B cell (primary cell): ENCODE data around the gene KMT2A. TPM values are rescaled to one million over a fixed set of nuclear protein-coding genes. Genes with fewer than 3 reads are reported as not detected.

ENCODE experiments used
- ATAC-seq: fragments of 200-7000 bp; cut with Tn5 transposase; one replicate; pipeline ENCODE4 v1.10.0; 2021; ENCODE audit warnings: low read depth, mild to moderate bottlenecking, moderate number of reproducible peaks, moderate library complexity
- CTCF ChIA-PET: fragments of 350-600 bp; sonication (Branson Sonifier 250); formaldehyde crosslinking; loops from one replicate; lab custom pipeline; 2021; ENCODE audit warnings: antibody characterized with exemption, inconsistent platforms; lab: Charles Lee
- POLR2A ChIA-PET: fragments of 350-600 bp; sonication (Branson Sonifier 250); formaldehyde crosslinking; loops from one replicate; lab custom pipeline; 2021; ENCODE audit warnings: antibody characterized with exemption; lab: Charles Lee
- DNase-seq: peaks from one replicate; pipeline ENCODE4 v3.0.0; 2013
- H2AFZ ChIP-seq: 2 replicates; pipeline ENCODE4 v1.6.1; 2012; ENCODE audit warnings: mild to moderate bottlenecking, low read depth, low read length; ENCODE audit not compliant: insufficient read depth, poor library complexity, severe bottlenecking
- H3K27ac ChIP-seq, 2 donors: 1 replicate in 1 of 2; 2 replicates in 1 of 2; pipeline ENCODE4 v1.5.1; 2012 to 2013; ENCODE audit warnings: low read length in 2 of 2, mild to moderate bottlenecking in 2 of 2, moderate library complexity in 1 of 2
- H3K27me3 ChIP-seq, 4 experiments: fragments of 200-600 bp in 1 of 4; sonication (generic) in 1 of 4; replicated peaks in 1 of 4; 1 replicate in 2 of 4; 2 replicates in 2 of 4; pipeline versions ENCODE4 v1.6.1 to v1.7.0; 2013 to 2016; ENCODE audit warnings: low read length in 3 of 4, mild to moderate bottlenecking in 2 of 4, mixed read lengths in 1 of 4, moderate library complexity in 1 of 4; ENCODE audit not compliant: insufficient read depth in 4 of 4, control insufficient read depth in 3 of 4; ENCODE audit errors: control extremely low read depth in 1 of 4
- H3K36me3 ChIP-seq, 2 experiments: replicated peaks in 1 of 2; 1 replicate in 1 of 2; 2 replicates in 1 of 2; pipeline versions ENCODE4 v1.6.1 to v1.7.1; 2013; ENCODE audit warnings: low read length in 1 of 2; ENCODE audit not compliant: insufficient read depth in 2 of 2, control insufficient read depth in 1 of 2; ENCODE audit errors: control extremely low read depth in 1 of 2, extremely low read depth in 1 of 2
- H3K4me1 ChIP-seq, 2 donors: fragments of 200-600 bp in 1 of 2; sonication (generic) in 1 of 2; 1 replicate in 1 of 2; 2 replicates in 1 of 2; pipeline versions ENCODE4 v1.5.1 to v1.6.1; 2013 to 2017; ENCODE audit warnings: low read length in 2 of 2; ENCODE audit not compliant: control insufficient read depth in 2 of 2, insufficient read depth in 2 of 2
- H3K4me2 ChIP-seq: replicated peaks from 2 replicates; pipeline ENCODE3; 2012; ENCODE audit warnings: mild to moderate bottlenecking, low read depth, low read length; ENCODE audit not compliant: poor library complexity, severe bottlenecking
- H3K4me3 ChIP-seq, 5 experiments: fragments of 200-600 bp in 1 of 5; sonication (generic) in 1 of 5; 1 replicate in 3 of 5; 2 replicates in 2 of 5; pipeline versions ENCODE4 v1.5.1 to v1.7.0; 2011 to 2016; ENCODE audit warnings: low read length in 4 of 5, mild to moderate bottlenecking in 4 of 5, low read depth in 2 of 5, control low read depth in 1 of 5, moderate library complexity in 1 of 5; ENCODE audit not compliant: insufficient read depth in 1 of 5; ENCODE audit errors: control extremely low read depth in 1 of 5, extremely low read depth in 1 of 5
- H3K79me2 ChIP-seq: fragments of 200-600 bp; sonication (generic); one replicate; pipeline ENCODE4 v1.6.0; 2016; ENCODE audit warnings: low read length; ENCODE audit not compliant: control insufficient read depth, insufficient read depth
- H3K9ac ChIP-seq: fragments of 200-600 bp; sonication (generic); 2 replicates; pipeline ENCODE4 v1.6.1; 2017; ENCODE audit warnings: mild to moderate bottlenecking, low read length, moderate library complexity
- H3K9me3 ChIP-seq, 3 donors: one replicate each; pipeline versions ENCODE4 v1.6.1 to v1.7.1; 2013; ENCODE audit warnings: low read length in 2 of 3; ENCODE audit not compliant: control insufficient read depth in 2 of 3, insufficient read depth in 1 of 3; ENCODE audit errors: control extremely low read depth in 1 of 3
- H4K20me1 ChIP-seq: 2 replicates; pipeline ENCODE4 v1.6.0; 2012; ENCODE audit warnings: mild to moderate bottlenecking, low read length; ENCODE audit not compliant: insufficient read depth, control insufficient read depth, poor library complexity, severe bottlenecking
- H3K27ac Mint-ChIP-seq: one replicate; pipeline ENCODE4 v1.8.0; 2021; ENCODE audit warnings: mixed read lengths
- H3K27me3 Mint-ChIP-seq: one replicate; pipeline ENCODE4 v1.8.0; 2021; ENCODE audit warnings: mixed read lengths
- H3K4me1 Mint-ChIP-seq: one replicate; pipeline ENCODE4 v1.8.0; 2021; ENCODE audit warnings: mixed read lengths
- H3K4me3 Mint-ChIP-seq: one replicate; pipeline ENCODE4 v1.8.0; 2021; ENCODE audit warnings: mixed read lengths
- H3K9me3 Mint-ChIP-seq: one replicate; pipeline ENCODE4 v1.8.0; 2022; ENCODE audit warnings: mixed read lengths; ENCODE audit not compliant: insufficient read depth
- CTCF ChIP-seq: fragments of 200-600 bp; IDR thresholded peaks from one replicate; pipeline ENCODE4 v1.8.0; 2022; ENCODE audit warnings: antibody characterized with exemption, mild to moderate bottlenecking
- EZH2 ChIP-seq: IDR thresholded peaks from 2 replicates; pipeline ENCODE4 v1.6.1; 2012; ENCODE audit warnings: borderline replicate concordance, low read depth, mild to moderate bottlenecking, moderate library complexity, low read length; ENCODE audit not compliant: insufficient read depth, poor library complexity, severe bottlenecking
- WGBS: methylation state at CpG from one replicate; pipeline ENCODE4 v1.1.5; 2013; ENCODE audit warnings: missing lambda C conversion rate; ENCODE audit not compliant: insufficient coverage; 5-methylcytosine and 5-hydroxymethylcytosine counted together
- intact Hi-C: fragments of 100-400 bp; cut with micrococcal nuclease; formaldehyde crosslinking; loops from one replicate; pipeline ENCODE4 v1.10.0; 2022
- polyA plus RNA-seq: library from polyadenylated mRNA; depleted of rRNA; stranded (reverse); fragments of >200 nt; gene quantifications from 2 replicates; pipeline ENCODE4 v1.2.3, GENCODE V29; 2012
- total RNA-seq, 2 donors: library from RNA; stranded (reverse); fragments of 120-200 nt in 1 of 2; gene quantifications; 1 replicate in 1 of 2; 2 replicates in 1 of 2; pipeline versions ENCODE4 v1.2.3 to v1.2.4, GENCODE V29; 2013 to 2022

KMT2A gene
- total and polyA plus RNA-seq, 2 donors (not counting 1 experiment from before 2014, with no cell fraction given) = 32.1 to 175 TPM

- ATAC-seq (peak; percentile 92), DNase-seq (peak; percentile 89)
- no peaks in the 10 kb centered on the region for H3K27me3 Mint-ChIP-seq
- ChIA-PET POLR2A (interaction anchor here (1.1 to 1.3 kb wide), 2 partner anchors 137 to 496 kb away, joined by 3 read pairs; no protein-coding TSS in a partner anchor), CTCF (interaction anchor here (0.6 to 1.2 kb wide), 3 partner anchors 41 to 602 kb away, joined by 3 to 7 read pairs (median 3); no protein-coding TSS in a partner anchor)
- H3K4me1 Mint-ChIP-seq = peaks cover 44% of the 10 kb centered on the region
- no peaks in the 10 kb centered on the region for H3K9me3 Mint-ChIP-seq
- peaks cover 2% of the 10 kb centered on the region for H4K20me1 ChIP-seq
- intact Hi-C loops = loop anchor here (1.0 to 5.0 kb wide), 6 partner anchors 39 to 425 kb away; partner anchors contain the start of genes ATP5MG, CENATAC, KMT2A and TMEM25
- TF ChIP-seq EZH2 (no peak), CTCF (no peak)
- H2AFZ ChIP-seq = peak within 1 kb of the TSS; percentile 77
- peaks cover 78% of the 10 kb centered on the region for H3K79me2 ChIP-seq
- peak within 1 kb of the TSS; percentile 95 to 97 for H3K27ac ChIP-seq
- H3K36me3 ChIP-seq = peaks cover 0 to under 1% of the 10 kb centered on the region in 2 experiments
- H3K9ac ChIP-seq = peak within 1 kb of the TSS; percentile 99
- no peaks in the 10 kb centered on the region for H3K27me3 ChIP-seq
- H3K9me3 ChIP-seq = no peaks in the 10 kb centered on the region
- peak within 1 kb of the TSS; percentile 94 for H3K27ac Mint-ChIP-seq
- peak within 1 kb of the TSS; percentile 76 to 100 (median 99) for H3K4me3 ChIP-seq
- peak within 1 kb of the TSS; percentile 87 for H3K4me2 ChIP-seq
- 0% methylated on average over 41 of the region's 55 CpGs for WGBS
- H3K4me1 ChIP-seq = peaks cover 19 to 21% of the 10 kb centered on the region in 2 donors
- H3K4me3 Mint-ChIP-seq = peak within 1 kb of the TSS; percentile 97
Observed at GRCh38 chr11:118572061-118572980, 136.0 kb downstream of the KMT2A start, which contains the start of gene ARCN1. ARCN1 (plus strand) TSS chr11:118572409; CDS start chr11:118572548, 139 bp downstream.
